Urinary bladder (tissue), 2 donors: ENCODE results near the gene POLR1F. TPM values are rescaled to one million over a fixed set of nuclear protein-coding genes. Genes with fewer than 3 reads are reported as not detected.

Experiments
- polyA plus RNA-seq: library from polyadenylated mRNA; stranded (reverse); fragments of 200-250 nt; gene quantifications from one replicate; pipeline ENCODE4 v1.2.3, GENCODE V29; 2013
- small RNA-seq: library from RNA; depleted of rRNA; stranded (forward); fragments of <200 nt; gene quantifications from one replicate; pipeline ENCODE3, GENCODE V24; 2014
- total RNA-seq: library from RNA; depleted of rRNA; stranded (reverse); fragments of >200 nt; gene quantifications from one replicate; pipeline ENCODE4 v1.2.3, GENCODE V29; 2014
- donor health status: healthy.

The POLR1F gene
- total and polyA plus RNA-seq, 2 donors: 12.4 to 23.5 TPM

Small RNA genes lying within 50 kb of the gene (small RNA-seq; reads per million reads assigned to genes)
- not detected for gene MIR3146

Other genes with a start within 250 kb of the POLR1F start
- 1.0 TPM for gene TMEM196, start 64.6 kb upstream of the POLR1F start, total RNA-seq
- gene TMEM196, start 64.6 kb upstream of the POLR1F start, polyA plus RNA-seq: 0.05 TPM